Lung microvascular endothelial cell (primary cell): ENCODE results near the gene CCDC34. TPM values are rescaled to one million over a fixed set of nuclear protein-coding genes. Genes with fewer than 3 reads are reported as not detected.
A peak's percentile ranks its signal among the peaks of the same experiment; 100 is the strongest.

ENCODE experiments used
- DNase-seq, 2 donors: peaks; one replicate each; pipeline versions ENCODE4 v3.0.0 to v3.0.0-alpha.2; 2010; ENCODE audit warnings: low read depth in 2 of 2
- total RNA-seq: library from RNA; depleted of rRNA; stranded (reverse); fragments of >200 nt; gene quantifications from 2 replicates; pipeline ENCODE4 v1.2.1, GENCODE V29; 2014

CCDC34 gene
- total RNA-seq, 1 donor from 2014 or later, result 1.4 TPM

DNA sequence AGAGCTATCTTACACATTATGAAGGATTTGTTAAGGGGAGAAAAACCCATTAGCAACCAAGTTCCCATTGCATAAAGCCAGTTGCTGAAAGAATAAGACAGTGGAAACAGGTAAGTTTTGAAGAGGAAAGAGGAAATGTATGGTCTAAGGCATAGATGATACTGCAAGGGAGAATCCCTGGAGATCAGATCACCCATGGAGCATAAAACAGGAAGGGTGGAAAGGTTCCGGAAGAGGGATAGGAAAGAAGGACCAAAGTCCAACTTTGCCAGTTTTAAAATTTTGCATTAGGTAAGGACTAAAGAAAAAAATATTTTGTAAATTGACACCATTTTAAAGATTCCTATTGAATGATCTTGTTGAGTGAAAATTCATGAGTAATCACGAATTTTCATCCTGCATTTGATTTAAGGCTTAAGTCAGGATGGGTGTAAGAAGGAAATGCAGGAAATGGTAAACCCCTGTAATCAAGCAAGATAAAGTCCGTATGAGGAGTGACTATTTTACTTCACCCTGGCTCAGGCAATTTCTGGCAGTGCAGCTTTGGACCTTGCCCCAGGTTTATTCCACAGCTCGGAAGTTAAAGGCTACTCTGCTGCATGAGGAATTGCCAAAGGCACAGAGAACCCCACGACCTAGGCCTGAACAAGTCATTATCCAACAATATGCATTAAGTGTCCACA is 70.9 kb downstream of the CCDC34 start:
- DNase-seq, result peak in 1 of 2 donors; percentile 9

DNA sequence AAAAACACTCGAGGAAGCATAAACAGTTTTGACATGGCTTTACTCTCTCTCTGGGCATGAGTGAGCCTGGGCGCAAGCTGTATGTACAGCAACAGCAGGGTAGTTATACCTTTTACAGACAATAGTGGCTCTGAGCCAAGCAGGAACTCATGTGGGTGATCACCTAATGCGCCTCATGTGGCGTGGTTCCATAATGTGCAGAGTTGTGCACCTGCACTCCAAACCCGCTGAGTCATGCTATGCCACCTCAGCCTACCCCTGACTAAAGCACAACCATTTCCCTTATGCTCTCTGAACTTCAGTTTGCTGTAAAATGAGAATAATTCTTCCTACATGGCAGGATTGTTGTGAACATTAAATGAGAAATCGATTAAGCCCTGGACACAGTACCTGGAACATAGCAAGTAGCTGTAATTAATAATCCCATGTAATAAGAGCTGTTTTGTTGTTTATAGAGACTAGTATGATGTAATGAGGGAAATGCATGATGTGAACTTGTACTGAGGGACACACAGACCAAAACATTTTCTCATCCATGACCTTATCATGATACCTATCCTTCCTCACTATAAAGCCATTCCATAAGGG is 71.6 kb downstream of the CCDC34 start:
- peak; percentile 36 to 47 for DNase-seq

DNA sequence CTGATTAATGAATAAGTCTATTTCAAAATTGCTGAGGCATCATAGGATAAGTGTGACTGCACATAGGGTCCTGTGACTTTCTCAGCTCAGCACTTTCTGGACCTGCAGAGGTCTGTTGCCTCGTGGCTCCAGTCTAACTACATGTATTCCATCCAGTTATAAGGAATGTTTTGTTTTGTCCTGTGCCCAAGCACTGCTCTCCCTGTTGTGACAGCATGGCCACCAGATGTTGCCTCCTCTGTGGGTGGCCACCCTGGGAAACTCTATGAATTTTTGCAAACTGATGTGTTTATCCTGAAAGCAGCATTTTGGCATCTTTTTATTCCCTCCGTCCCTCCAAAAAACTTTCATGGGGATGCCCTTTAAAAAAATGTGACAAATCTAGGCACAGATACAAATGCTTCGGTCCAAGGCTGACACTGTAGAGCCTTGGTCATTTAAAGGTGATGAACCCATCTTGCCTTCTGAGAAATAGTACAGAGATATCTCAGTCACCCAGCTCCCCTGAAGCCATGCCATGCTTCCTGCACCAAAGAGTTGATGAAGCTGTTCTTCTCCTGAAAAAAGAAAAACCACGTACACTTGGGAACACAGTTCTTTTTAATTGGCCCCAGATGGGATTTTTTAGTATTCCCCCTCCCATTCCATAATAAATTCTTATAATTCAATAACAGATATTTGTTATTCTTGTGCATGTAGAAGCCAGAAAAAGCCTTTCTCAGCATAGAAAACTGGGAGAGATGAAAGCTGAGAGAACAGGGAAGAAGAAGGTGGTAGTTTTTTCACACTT is 72.6 kb downstream of the CCDC34 start:
- DNase-seq, result no peak

Other genes starting within 250 kb of the CCDC34 start
- gene LGR4, start 109.6 kb upstream of the CCDC34 start, total RNA-seq, result 1.6 and 1.7 TPM in 2 replicates
- 27.5 and 43.7 TPM in 2 replicates for gene LIN7C, start 143.6 kb upstream of the CCDC34 start, total RNA-seq